NCI-H1436 treated with DMSO at 0.1 percent for 48 hours (cell line): ENCODE data around the gene DDN.

Experiments used
- DNase-seq: peaks from one replicate; lab custom pipeline; 2025; lab: John Stamatoyannopoulos, UW

Gene DDN

GRCh38 chr12:48966177-48966895, 32.8 kb downstream of the DDN start:
- DNase-seq, result no peak

GRCh38 chr12:48965298-48965838, 33.8 kb downstream of the DDN start:
- no peak for DNase-seq

- no peak for DNase-seq
Observed at GRCh38 chr12:48961801-48962200, 37.4 kb downstream of the DDN start.

- no peak for DNase-seq
Observed at GRCh38 chr12:48961331-48961730, 37.8 kb downstream of the DDN start.

GRCh38 chr12:48960834-48961233, 38.3 kb downstream of the DDN start:
- no peak for DNase-seq

GRCh38 chr12:48958049-48958388, 41.2 kb downstream of the DDN start:
- DNase-seq, result no peak

GRCh38 chr12:48957141-48958048, 41.8 kb downstream of the DDN start, which contains the start of gene ARF3:
Gene ARF3 (minus strand): TSS chr12:48957487. CDS start chr12:48941095, 16,392 bp downstream.
- peak; percentile 42 for DNase-seq

DNA sequence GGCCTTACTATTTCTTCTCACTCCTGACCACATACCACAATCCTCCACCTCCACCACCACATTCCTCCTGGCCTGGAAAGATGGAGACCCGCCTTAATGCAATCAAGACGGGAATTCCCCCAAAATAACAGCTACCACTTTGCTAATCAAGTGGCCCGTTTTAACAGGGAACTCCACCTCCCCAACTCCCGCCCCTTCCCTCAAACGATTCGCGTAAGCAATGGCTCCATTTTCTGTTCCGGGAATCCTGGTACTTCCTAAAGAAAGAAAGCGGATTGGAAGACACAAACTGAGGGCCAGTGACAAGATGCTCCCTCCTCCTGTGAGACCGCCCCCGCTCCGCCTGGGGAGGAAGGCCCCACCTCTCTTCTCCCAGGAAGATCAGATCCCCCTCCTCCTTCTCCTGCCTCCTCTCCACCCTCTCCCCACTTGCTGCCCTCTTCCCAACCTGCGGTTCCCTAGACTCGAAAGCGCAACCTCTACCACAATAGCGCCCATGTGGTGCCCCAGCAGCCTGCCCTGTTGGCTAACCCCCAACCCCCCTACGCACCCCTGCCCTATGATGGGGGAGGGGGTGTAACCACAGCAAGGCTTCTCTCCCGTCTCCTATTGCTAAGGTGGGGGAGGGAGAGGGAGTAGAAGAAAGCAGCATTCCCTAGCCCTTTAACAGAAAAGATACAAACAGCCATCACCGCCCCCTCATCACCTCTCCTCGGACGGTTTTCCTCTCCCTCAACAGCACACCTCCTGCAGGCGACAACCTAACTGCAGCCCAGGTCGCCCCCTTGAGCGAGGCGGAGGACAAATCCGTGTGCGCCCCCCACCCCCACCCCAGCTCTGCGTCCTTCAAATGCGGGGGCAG, 42.7 kb downstream of the DDN start:
- no peak for DNase-seq

- DNase-seq, result no peak
Observed at GRCh38 chr12:48954841-48955501, 44.2 kb downstream of the DDN start.

- DNase-seq, result no peak
Observed at GRCh38 chr12:48954061-48954460, 45.1 kb downstream of the DDN start.

DNA sequence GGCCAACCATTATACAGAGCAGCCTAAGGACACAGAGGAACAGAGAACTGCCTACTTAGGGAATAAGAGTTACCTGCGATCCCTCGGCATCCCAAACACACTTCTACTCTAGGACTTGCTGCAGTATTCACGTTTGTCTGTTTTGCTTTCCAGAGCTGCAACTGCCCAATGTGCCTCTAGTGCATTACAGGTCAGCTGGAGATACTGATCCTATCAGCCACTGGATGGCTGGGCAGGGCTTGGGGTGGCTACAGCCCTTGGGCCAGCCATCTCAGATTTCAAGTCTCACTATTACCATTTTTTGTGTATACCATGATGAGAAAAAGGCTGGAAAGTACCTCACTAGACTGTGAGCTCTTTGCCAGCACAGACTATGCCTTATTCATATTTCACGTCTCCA, 46.5 kb downstream of the DDN start:
- no peak for DNase-seq

DNA sequence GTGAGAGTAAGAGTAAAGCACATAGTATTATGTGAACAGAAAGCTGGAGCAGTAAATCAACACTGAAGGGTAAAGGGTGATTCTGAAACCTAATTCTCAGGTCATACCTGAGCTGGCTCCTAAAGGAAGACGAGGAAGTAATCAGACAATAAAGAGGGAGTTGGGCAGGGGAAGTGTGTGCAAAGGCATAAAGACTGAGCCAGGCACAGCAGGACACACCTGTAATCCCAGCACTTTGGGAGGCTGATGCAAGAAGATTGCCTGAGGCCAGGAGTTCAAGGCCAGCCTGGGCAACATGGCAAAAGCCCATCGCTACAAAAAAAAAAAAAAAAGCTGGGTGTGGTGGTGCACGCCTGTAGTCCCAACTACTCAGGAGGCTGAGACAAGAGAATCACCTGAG, 51.4 kb downstream of the DDN start:
- DNase-seq, result no peak

DNA sequence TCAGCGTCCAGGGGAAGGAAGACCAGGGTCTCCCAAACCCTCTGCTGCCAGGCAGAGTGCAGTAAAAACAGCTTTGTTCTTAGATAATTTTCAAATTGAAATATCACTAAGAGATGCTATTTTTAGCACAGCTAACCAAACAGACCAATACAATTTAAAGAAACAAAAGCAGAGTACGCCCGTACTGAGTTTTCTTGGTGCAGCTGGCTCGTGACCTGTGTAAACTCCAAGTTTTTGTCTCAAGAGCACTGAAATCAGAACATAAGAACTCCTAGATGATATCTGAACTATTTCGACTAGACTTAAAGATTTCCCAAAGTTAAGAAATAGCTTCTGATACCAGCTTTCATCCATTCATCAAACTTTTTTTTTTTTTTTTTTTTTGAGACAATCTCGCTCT, 52.2 kb downstream of the DDN start:
- no peak for DNase-seq

DNA sequence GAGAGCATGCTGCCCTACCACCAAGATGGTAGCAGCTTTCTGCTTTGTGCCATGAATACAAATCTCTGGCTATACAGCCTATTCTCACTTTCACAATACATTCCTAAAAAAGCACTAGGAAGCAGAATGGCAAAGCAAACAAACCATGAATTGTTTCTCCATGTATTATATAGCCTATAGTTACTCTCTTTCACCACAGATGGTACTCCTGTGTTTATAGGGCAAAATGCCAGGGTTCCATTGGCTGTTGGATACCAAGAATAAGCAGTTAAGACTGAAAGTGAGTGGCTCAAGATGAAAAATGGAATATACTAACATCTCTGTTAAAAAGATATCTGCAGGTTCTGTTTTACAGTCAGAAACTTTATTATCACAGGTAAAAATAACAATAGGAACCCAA, 53.0 kb downstream of the DDN start:
- DNase-seq, result no peak
